ENCODE data around the gene CBLN1. TPM values are rescaled to one million over a fixed set of nuclear protein-coding genes. Genes with fewer than 3 reads are reported as not detected.

CBLN1 gene
- total RNA-seq = under 1 TPM; 0.39 to 0.40 TPM
- long read RNA-seq = 0 reads

- intact Hi-C loops (cut with DNase I, micrococcal nuclease) = no loop called here
- ATAC-seq (no peak), DNase-seq (no peak)
Measured at GRCh38 chr16:49281480-49281842, at the start of gene CBLN1. TSS of gene CBLN1 (minus strand) at chr16:49281838. CDS start at chr16:49281465, 373 bp downstream.

GRCh38 chr16:49330562-49331201 is 49.0 kb upstream of the CBLN1 start:
- ATAC-seq (no peak), DNase-seq (no peak)
- intact Hi-C loops (cut with DNase I, micrococcal nuclease) = no loop called here

GRCh38 chr16:49328325-49328724 is 46.7 kb upstream of the CBLN1 start:
- no peak for DNase-seq
- intact Hi-C loops (cut with DNase I, micrococcal nuclease) = no loop called here
- no peak for ATAC-seq

- DNase-seq = no peak
- intact Hi-C loops (cut with DNase I, micrococcal nuclease) = no loop called here
- ATAC-seq = no peak
Measured at GRCh38 chr16:49327466-49327865, 45.8 kb upstream of the CBLN1 start.

- no peak for ATAC-seq
- no peak for DNase-seq
- intact Hi-C loops (cut with DNase I, micrococcal nuclease) = no loop called here
Measured at GRCh38 chr16:49324703-49325102, 43.1 kb upstream of the CBLN1 start.

GRCh38 chr16:49315602-49316001 is 34.0 kb upstream of the CBLN1 start:
- no peak for DNase-seq
- intact Hi-C loops (cut with DNase I, micrococcal nuclease) = no loop called here
- no peak for ATAC-seq

- intact Hi-C loops (cut with DNase I, micrococcal nuclease) = no loop called here
- ATAC-seq (no peak), DNase-seq (no peak)
Measured at GRCh38 chr16:49312389-49312985, 30.8 kb upstream of the CBLN1 start.

GRCh38 chr16:49311823-49312222 is 30.2 kb upstream of the CBLN1 start:
- ATAC-seq = no peak
- intact Hi-C loops (cut with DNase I, micrococcal nuclease) = no loop called here

GRCh38 chr16:49307176-49307575 is 25.5 kb upstream of the CBLN1 start:
- DNase-seq = no peak
- no peak for ATAC-seq
- intact Hi-C loops (cut with DNase I, micrococcal nuclease) = no loop called here

More at GRCh38 chr16:49311823-49312222, 30.2 kb upstream of the CBLN1 start:
- no peak for DNase-seq

GRCh38 chr16:49305406-49305805 is 23.8 kb upstream of the CBLN1 start:
- no peak for DNase-seq

GRCh38 chr16:49292413-49292812 is 10.8 kb upstream of the CBLN1 start:
- intact Hi-C loops (cut with DNase I, micrococcal nuclease) = no loop called here
- ATAC-seq (no peak), DNase-seq (no peak)

More at GRCh38 chr16:49305406-49305805, 23.8 kb upstream of the CBLN1 start:
- no peak for ATAC-seq
- intact Hi-C loops (cut with DNase I, micrococcal nuclease) = no loop called here

GRCh38 chr16:49287572-49287971 is 5.9 kb upstream of the CBLN1 start:
- no peak for DNase-seq
- intact Hi-C loops (cut with DNase I, micrococcal nuclease) = no loop called here
- no peak for ATAC-seq

GRCh38 chr16:49284962-49285361 is 3.3 kb upstream of the CBLN1 start:
- intact Hi-C loops (cut with DNase I, micrococcal nuclease) = no loop called here
- DNase-seq (no peak), ATAC-seq (no peak)

GRCh38 chr16:49283376-49284049 is 1.9 kb upstream of the CBLN1 start:
- intact Hi-C loops (cut with DNase I, micrococcal nuclease) = no loop called here
- ATAC-seq (no peak), DNase-seq (no peak)

GRCh38 chr16:49282690-49283375 is 1.2 kb upstream of the CBLN1 start:
- peak; percentile 3 for ATAC-seq
- intact Hi-C loops (cut with DNase I, micrococcal nuclease) = no loop called here

GRCh38 chr16:49281843-49282642 is 405 bp upstream of the CBLN1 start:
- peak; percentile 93 for ATAC-seq
- intact Hi-C loops (cut with DNase I, micrococcal nuclease) = no loop called here
- DNase-seq = peak; percentile 86 to 91

More at GRCh38 chr16:49282690-49283375, 1.2 kb upstream of the CBLN1 start:
- DNase-seq = peak in 1 of 2 donors; percentile 41

- intact Hi-C loops (cut with DNase I, micrococcal nuclease) = no loop called here
- no peak for ATAC-seq
- DNase-seq = no peak
Measured at GRCh38 chr16:49280841-49281371, 732 bp downstream of the CBLN1 start.

GRCh38 chr16:49280105-49280741 is 1.4 kb downstream of the CBLN1 start:
- intact Hi-C loops (cut with DNase I, micrococcal nuclease) = no loop called here
- peak in 1 of 2 donors; percentile 31 for DNase-seq
- no peak for ATAC-seq
